ENCODE measurements around the gene SRCAP. TPM values are rescaled to one million over a fixed set of nuclear protein-coding genes. Genes with fewer than 3 reads are reported as not detected.

Gene SRCAP
- total RNA-seq (2022) (56.1 and 57.4 TPM in 2 replicates), Bru-seq, nascent RNA (percentile 86 among the genes with signal in this experiment), BruChase-seq, experiment 1, labeled RNA remaining after a 2-hour chase (percentile 80 among the genes with signal in this experiment), BruChase-seq, experiment 2, labeled RNA remaining after a 6-hour chase (percentile 84 among the genes with signal in this experiment)
- long read RNA-seq, partial matches to known transcripts: 2 of 3 reads
- long read RNA-seq, other reads (novel, unspliced or antisense): 1 of 3 reads

GRCh38 chr16:30698816-30699614 is at the start of gene SRCAP:
Gene SRCAP (plus strand): TSS chr16:30699171. CDS start chr16:30700825, 1,654 bp downstream.
- Mint-ChIP-seq H3K9me3 (ENCODE audit: unreplicated experiment) (no peaks in the 10 kb centered on the region), H3K4me3 (ENCODE audit: unreplicated experiment) (peak within 1 kb of the TSS; percentile 95), H3K27ac (ENCODE audit: unreplicated experiment) (peak within 1 kb of the TSS; percentile 98), H3K4me1 (ENCODE audit: low read depth, unreplicated experiment) (no peaks in the 10 kb centered on the region), H3K27me3 (ENCODE audit: insufficient read depth, unreplicated experiment) (no peaks in the 10 kb centered on the region), H3K36me3 (ENCODE audit: insufficient read depth, unreplicated experiment) (peaks cover 63% of the 10 kb centered on the region)
- peaks cover 7% of the 10 kb centered on the region; the same call in 1 of the 2 replicates for H3K4me1 ChIP-seq
- peaks cover 3% of the 10 kb centered on the region for H3K36me3 ChIP-seq (ENCODE audit: control insufficient read depth, insufficient read depth, low read length)
- CTCF ChIA-PET: no interaction called here
- no peaks in the 10 kb centered on the region for H3K27me3 ChIP-seq (replicated peaks; ENCODE audit: control insufficient read depth, insufficient read depth, low read length)
- intact Hi-C loops (cut with micrococcal nuclease; ENCODE audit: unreplicated experiment): loop anchor here (1.0 to 5.0 kb wide), 3 partner anchors 41 to 172 kb away; partner anchors contain the start of genes FBRS and ZNF768
- POLR2A ChIA-PET: interaction anchor here (0.6 kb wide), 2 partner anchors 25 to 492 kb away, joined by 3 read pairs; no protein-coding TSS in a partner anchor
- no peaks in the 10 kb centered on the region for H3K9me3 ChIP-seq
- H3K4me3 ChIP-seq (ENCODE audit: low read depth, low read length): peak within 1 kb of the TSS; percentile 99
- no peak for TF ChIP-seq CTCF (IDR thresholded peaks at IDR 0.05; ENCODE audit: insufficient read depth in 1 of 2, low read depth in 1 of 2, low read length in 1 of 2, severe bottlenecking in 1 of 2, unreplicated experiment in 1 of 2)
- TSS peak; percentile 51 for BruUV-seq (replicated peaks)
- DNase-seq: peak; percentile 90 to 92

GRCh38 chr16:30649725-30650368 is 49.1 kb upstream of the SRCAP start:
- Mint-ChIP-seq H3K4me3 (ENCODE audit: unreplicated experiment) (peak overlapping the region; percentile 86), H3K9me3 (ENCODE audit: unreplicated experiment) (no peaks in the 10 kb centered on the region), H3K4me1 (ENCODE audit: low read depth, unreplicated experiment) (peaks cover 12% of the 10 kb centered on the region), H3K27ac (ENCODE audit: unreplicated experiment) (peak overlapping the region; percentile 78), H3K36me3 (ENCODE audit: insufficient read depth, unreplicated experiment) (peaks cover 19% of the 10 kb centered on the region), H3K27me3 (ENCODE audit: insufficient read depth, unreplicated experiment) (no peaks in the 10 kb centered on the region)
- ChIA-PET POLR2A (interaction anchor here (0.7 to 1.6 kb wide), 5 partner anchors 9 to 688 kb away, joined by 4 to 18 read pairs (median 12); partner anchors contain the start of genes DCTPP1, FBRS, TMEM219 and ZNF747), CTCF (interaction anchor here (0.5 to 1.6 kb wide), 15 partner anchors 10 to 1831 kb away, joined by 3 to 11 read pairs (median 4); partner anchors contain the start of genes DCTPP1 and ZNF785)
- BruUV-seq (replicated peaks): TSS peak; percentile 69
- H3K27me3 ChIP-seq (replicated peaks; ENCODE audit: control insufficient read depth, insufficient read depth, low read length): no peaks in the 10 kb centered on the region
- intact Hi-C loops (cut with micrococcal nuclease; ENCODE audit: unreplicated experiment): loop anchor here (1.0 to 10.0 kb wide), 5 partner anchors 8 to 275 kb away; partner anchors contain the start of genes FBRS, FBXL19, PHKG2 and ZNF768
- H3K9me3 ChIP-seq: no peaks in the 10 kb centered on the region
- H3K4me1 ChIP-seq: peaks cover 3% of the 10 kb centered on the region; the same call in 1 of the 2 replicates
- peak overlapping the region; percentile 18 for H3K4me3 ChIP-seq (ENCODE audit: low read depth, low read length)
- no peak for DNase-seq
- TF ChIP-seq CTCF (IDR thresholded peaks at IDR 0.05; ENCODE audit: insufficient read depth in 1 of 2, low read depth in 1 of 2, low read length in 1 of 2, severe bottlenecking in 1 of 2, unreplicated experiment in 1 of 2): no peak
- peaks cover 2% of the 10 kb centered on the region for H3K36me3 ChIP-seq (ENCODE audit: control insufficient read depth, insufficient read depth, low read length)

All from Caco-2 (cell line).